GM12878 (cell line): Measurements from ENCODE around the gene CAB39L. TPM values are rescaled to one million over a fixed set of nuclear protein-coding genes. Genes with fewer than 3 reads are reported as not detected.

Experiments used
- ATAC-seq: fragments of 200-7000 bp; cut with Tn5 transposase; 3 replicates; pipeline ENCODE4 v1.9.1; 2020; ENCODE audit warnings: mild to moderate bottlenecking, moderate library complexity
- BruUV-seq: library from RNA; stranded (reverse); fragments of 400-500 nt; replicated peaks from 2 replicates; lab custom pipeline; 2021; lab: Mats Ljungman, UMichigan
- CTCF ChIA-PET: fragments of 300-600 bp; sonication (Branson Sonifier 250); formaldehyde crosslinking; extraction: SDS; loops from one replicate; lab custom pipeline; 2021; ENCODE audit warnings: inconsistent platforms; lab: Yijun Ruan, JAX
- POLR2A ChIA-PET: fragments of 350-600 bp; formaldehyde crosslinking; extraction: SDS; loops from one replicate; lab custom pipeline; 2021; ENCODE audit warnings: inconsistent platforms; lab: Charles Lee
- RAD21 ChIA-PET: fragments of 300-600 bp; sonication (Branson Sonifier 250); formaldehyde crosslinking; loops from one replicate; lab custom pipeline; 2023; ENCODE audit warnings: antibody characterized with exemption; ENCODE audit not compliant: unreplicated experiment; lab: Charles Lee
- SMC1A ChIA-PET: fragments of 300-600 bp; sonication (Branson Sonifier 250); formaldehyde crosslinking; loops from one replicate; lab custom pipeline; 2023; ENCODE audit not compliant: unreplicated experiment, uncharacterized antibody; lab: Charles Lee
- DNase-seq: peaks from one replicate; pipeline ENCODE4 v3.0.0-alpha.2; 2011; ENCODE audit warnings: low read depth, low spot score
- FAIRE-seq: peaks from 3 replicates; lab custom pipeline; 2011; peaks lifted over from hg19 to GRCh38; lab: Jason Lieb, UNC
- H2AFZ ChIP-seq: 2 replicates; pipeline ENCODE4 v1.6.0; 2011; ENCODE audit warnings: low read depth, low read length, control low read depth; ENCODE audit not compliant: control insufficient read depth
- H3K27ac ChIP-seq: 2 replicates; pipeline ENCODE4 v1.5.1; 2011; ENCODE audit warnings: control low read depth; ENCODE audit not compliant: control insufficient read depth, insufficient read depth
- H3K27me3 ChIP-seq, 2 experiments: replicated peaks in 1 of 2; 2 replicates each; pipeline versions ENCODE4 v1.6.0 to v1.6.1; 2011; ENCODE audit warnings: low read length in 1 of 2; ENCODE audit not compliant: control insufficient read depth in 2 of 2, insufficient read depth in 2 of 2
- H3K36me3 ChIP-seq, 2 experiments: 2 replicates each; pipeline ENCODE4 v1.5.1; 2011; ENCODE audit warnings: low read length in 1 of 2; ENCODE audit not compliant: control insufficient read depth in 2 of 2, insufficient read depth in 2 of 2
- H3K4me1 ChIP-seq: 2 replicates; pipeline ENCODE4 v1.6.1; 2011; ENCODE audit warnings: mild to moderate bottlenecking, low read length, moderate library complexity, mixed read lengths; ENCODE audit not compliant: control insufficient read depth, insufficient read depth
- H3K4me2 ChIP-seq: 2 replicates; pipeline ENCODE4 v1.6.0; 2011; ENCODE audit warnings: control low read depth; ENCODE audit not compliant: control insufficient read depth, insufficient read depth
- H3K4me3 ChIP-seq: fragments of 200-600 bp; sonication (generic); 2 replicates; pipeline ENCODE4 v1.5.1; 2016
- H3K79me2 ChIP-seq: 2 replicates; pipeline ENCODE4 v1.6.0; 2011; ENCODE audit warnings: low read length; ENCODE audit not compliant: control insufficient read depth, insufficient read depth
- H3K9ac ChIP-seq: 2 replicates; pipeline ENCODE4 v1.8.0; 2011; ENCODE audit warnings: low read length, control low read depth, mixed read lengths; ENCODE audit not compliant: control insufficient read depth, insufficient read depth
- H3K9me3 ChIP-seq: replicated peaks from 3 replicates; pipeline ENCODE4 v1.5.1; 2011; ENCODE audit warnings: mild to moderate bottlenecking, low read length; ENCODE audit not compliant: control insufficient read depth, insufficient read depth
- H4K20me1 ChIP-seq: 2 replicates; pipeline ENCODE4 v1.6.0; 2011; ENCODE audit not compliant: control insufficient read depth, insufficient read depth
- BCL3 ChIP-seq: IDR thresholded peaks from 2 replicates; pipeline ENCODE4 v1.6.1; 2011; ENCODE audit warnings: borderline replicate concordance, low read depth, mild to moderate bottlenecking, moderate library complexity, low read length; ENCODE audit not compliant: insufficient read depth, poor library complexity, severe bottlenecking
- BRCA1 ChIP-seq: IDR thresholded peaks from 2 replicates; pipeline ENCODE4 v1.6.1; 2011; ENCODE audit warnings: low read depth, low read length, improper control_type of control experiment
- CHD1 ChIP-seq: IDR thresholded peaks from 2 replicates; pipeline ENCODE4 v1.6.1; 2012; ENCODE audit warnings: low read depth, low read length, improper control_type of control experiment
- GATAD2B ChIP-seq: fragments of 450-650 bp; conservative IDR thresholded peaks from 2 replicates; pipeline ENCODE4 v1.6.1; 2017; ENCODE audit warnings: low read depth, mild to moderate bottlenecking, moderate library complexity
- HDGF ChIP-seq: fragments of 450-650 bp; IDR thresholded peaks from 2 replicates; pipeline ENCODE4 v1.6.1; 2016; ENCODE audit warnings: antibody characterized with exemption
- IRF3 ChIP-seq: fragments of 450-650 bp; IDR thresholded peaks from 2 replicates; pipeline ENCODE4 v1.6.1; 2014; ENCODE audit warnings: mild to moderate bottlenecking
- MAX ChIP-seq: IDR thresholded peaks from 2 replicates; pipeline ENCODE4 v1.6.1; 2012; ENCODE audit warnings: low read depth, low read length, improper control_type of control experiment
- NR2C1 ChIP-seq: fragments of 450-650 bp; IDR thresholded peaks from 2 replicates; pipeline ENCODE4 v1.6.1; 2017; ENCODE audit warnings: antibody characterized with exemption, mild to moderate bottlenecking, moderate library complexity
- PAX8 ChIP-seq: fragments of 450-650 bp; IDR thresholded peaks from 2 replicates; pipeline ENCODE4 v1.6.1; 2017; ENCODE audit warnings: mild to moderate bottlenecking, moderate library complexity
- RB1 ChIP-seq: fragments of 450-650 bp; formaldehyde crosslinking; IDR thresholded peaks from 2 replicates; pipeline ENCODE4 v1.6.1; 2017; ENCODE audit warnings: mild to moderate bottlenecking, borderline replicate concordance
- SMAD1 ChIP-seq: fragments of 450-650 bp; IDR thresholded peaks from 2 replicates; pipeline ENCODE4 v1.6.1; 2018; ENCODE audit warnings: mild to moderate bottlenecking, low read depth; ENCODE audit not compliant: partially characterized antibody
- ZBTB4 ChIP-seq: fragments of 450-650 bp; formaldehyde crosslinking; IDR thresholded peaks from 2 replicates; pipeline ENCODE4 v1.4.0; 2022; ENCODE audit warnings: mild to moderate bottlenecking, moderate library complexity
- ZNF24 ChIP-seq: fragments of 450-650 bp; IDR thresholded peaks from 2 replicates; pipeline ENCODE4 v1.6.1; 2017; ENCODE audit warnings: antibody characterized with exemption, mild to moderate bottlenecking
- ZNF274 ChIP-seq: IDR thresholded peaks from one replicate; pipeline ENCODE4 v1.8.0; 2011; ENCODE audit not compliant: insufficient read length, insufficient read depth
- WGBS: methylation state at CpG from one replicate; pipeline ENCODE4 v1.1.6; 2016; ENCODE audit warnings: low lambda C conversion rate; ENCODE audit not compliant: insufficient replicate concordance, insufficient coverage; ENCODE audit errors: missing lambda C conversion rate; 5-methylcytosine and 5-hydroxymethylcytosine counted together
- in situ Hi-C: fragments of 300-500 bp; cut with MboI; formaldehyde crosslinking; loops from 9 replicates; pipeline ENCODE4 v1.14.3; 2018; ENCODE audit warnings: mixed read lengths
- intact Hi-C: fragments of 100-400 bp; cut with micrococcal nuclease; formaldehyde crosslinking; loops from one replicate; pipeline ENCODE4 v1.14.2; 2022; ENCODE audit not compliant: unreplicated experiment
- polyA plus RNA-seq, 11 experiments: library from polyadenylated mRNA; depleted of rRNA in 4 of 11; unstranded in 6 of 11; stranded (reverse) in 5 of 11; fragments of >200 nt; fragmentation: Nextera tagmentation in 4 of 11; fragmentation: Illumina TruSeq in 1 of 11; extraction: Ambion mirVana in 4 of 11; extraction: Trizol in 1 of 11; gene quantifications; 1 replicate in 1 of 11; 2 replicates in 10 of 11; pipeline versions ENCODE4 v1.2.1 to v1.2.3, GENCODE V29; 2011 to 2016; ENCODE audit warnings: inconsistent platforms in 2 of 11, missing spikeins in 2 of 11, low read depth in 1 of 11
- total RNA-seq, 4 experiments: library from RNA; depleted of rRNA in 3 of 4; stranded (reverse); fragments of >200 nt in 3 of 4; fragmentation: Illumina TruSeq in 1 of 4; extraction: Trizol in 1 of 4; gene quantifications; 2 replicates each; pipeline versions ENCODE4 v1.2.1 to v1.2.3, GENCODE V29; 2013 to 2021

The CAB39L gene
- total and polyA plus RNA-seq, 10 of the 15 experiments (the other 5 are each of a cell fraction or from before 2014, with no cell fraction given) = 0.88 to 3.0 (median 1.7) TPM

GRCh38 chr13:49297338-49297737 is 146.5 kb downstream of the CAB39L start:
- H3K27ac ChIP-seq = no peak overlapping the region
- H2AFZ ChIP-seq = no peak overlapping the region
- DNase-seq = no peak
- intact Hi-C loops = no loop called here
- FAIRE-seq = no peak
- H3K36me3 ChIP-seq = no peaks in the 10 kb centered on the region
- ChIA-PET POLR2A (no interaction called here), RAD21 (no interaction called here)
- TF ChIP-seq GATAD2B (no peak), MAX (no peak), BRCA1 (no peak), SMAD1 (no peak), BCL3 (no peak), NR2C1 (no peak), IRF3 (no peak), HDGF (no peak), RB1 (no peak), ZNF274 (no peak), ZNF24 (no peak), ZBTB4 (CRISPR knock-in tag) (no peak), CHD1 (no peak), PAX8 (no peak)
- TF ChIP-seq, all 136 proteins: peak for 0
- CTCF ChIA-PET = interaction anchor here (0.6 to 1.2 kb wide), 3 partner anchors 16 to 310 kb away, joined by 3 to 4 read pairs (median 3); no protein-coding TSS in a partner anchor
- Histone ChIP-seq H3K27me3 (no peaks in the 10 kb centered on the region), H3K4me2 (no peak overlapping the region), H3K4me3 (no peak overlapping the region), H3K9me3 (no peaks in the 10 kb centered on the region), H3K9ac (no peak overlapping the region), H4K20me1 (no peaks in the 10 kb centered on the region), H3K4me1 (peaks cover 3% of the 10 kb centered on the region; the same call in 1 of the 2 replicates), H3K79me2 (no peaks in the 10 kb centered on the region)
- SMC1A ChIA-PET = interaction anchor here (0.8 kb wide), 1 partner anchor 307 kb away, joined by 4 read pairs; no protein-coding TSS in a partner anchor
- ATAC-seq = no peak
- 64% methylated on average over 4 of the region's 4 CpGs for WGBS
- in situ Hi-C loops = no loop called here
- no TSS peak for BruUV-seq
